ENCODE results near the gene PTPRG. TPM values are rescaled to one million over a fixed set of nuclear protein-coding genes. Genes with fewer than 3 reads are reported as not detected.
A peak's percentile ranks its signal among the peaks of the same experiment; 100 is the strongest.

Gene PTPRG
- total RNA-seq, 1 donor = 148 TPM

GRCh38 chr3:61650276-61650675 lies 88.9 kb downstream of the PTPRG start:
- peak; percentile 72 for DNase-seq (ENCODE audit: insufficient read length, low spot score, missing footprints)
- no peaks in the 10 kb centered on the region for H3K36me3 ChIP-seq (ENCODE audit: insufficient read depth, low read length)
- peaks cover 25% of the 10 kb centered on the region for H4K20me1 ChIP-seq (ENCODE audit: insufficient read depth, low read length)
- H2AFZ ChIP-seq (ENCODE audit: low read length) = no peak overlapping the region
- H3K79me2 ChIP-seq (ENCODE audit: insufficient read depth, low read length) = peaks cover 46% of the 10 kb centered on the region
- no peaks in the 10 kb centered on the region for H3K4me1 ChIP-seq (ENCODE audit: insufficient read depth, low read length)
- no peak overlapping the region for H3K4me3 ChIP-seq (ENCODE audit: insufficient read depth, low read length)
- H3K27ac ChIP-seq (ENCODE audit: low read depth, low read length) = no peak overlapping the region
- H3K9me3 ChIP-seq (ENCODE audit: low read depth, low read length) = no peaks in the 10 kb centered on the region
- no peaks in the 10 kb centered on the region for H3K27me3 ChIP-seq (ENCODE audit: insufficient read depth, low read length)
- H3K4me2 ChIP-seq (ENCODE audit: insufficient read depth, low read length) = peak overlapping the region; percentile 22
- no peak for TF ChIP-seq CTCF (IDR thresholded peaks at IDR 0.05; ENCODE audit: extremely low read depth, low read depth, low read length)

GRCh38 chr3:61650719-61651410 lies 89.5 kb downstream of the PTPRG start:
- H3K27me3 ChIP-seq (ENCODE audit: insufficient read depth, low read length) = no peaks in the 10 kb centered on the region
- peak overlapping the region; percentile 22 for H3K4me2 ChIP-seq (ENCODE audit: insufficient read depth, low read length)
- H4K20me1 ChIP-seq (ENCODE audit: insufficient read depth, low read length) = peaks cover 29% of the 10 kb centered on the region
- no peaks in the 10 kb centered on the region for H3K9me3 ChIP-seq (ENCODE audit: low read depth, low read length)
- no peak for TF ChIP-seq CTCF (IDR thresholded peaks at IDR 0.05; ENCODE audit: extremely low read depth, low read depth, low read length)
- no peak for DNase-seq (ENCODE audit: insufficient read length, low spot score, missing footprints)
- H3K4me3 ChIP-seq (ENCODE audit: insufficient read depth, low read length) = no peak overlapping the region
- no peaks in the 10 kb centered on the region for H3K4me1 ChIP-seq (ENCODE audit: insufficient read depth, low read length)
- no peak overlapping the region for H2AFZ ChIP-seq (ENCODE audit: low read length)
- peaks cover 41% of the 10 kb centered on the region for H3K79me2 ChIP-seq (ENCODE audit: insufficient read depth, low read length)
- no peaks in the 10 kb centered on the region for H3K36me3 ChIP-seq (ENCODE audit: insufficient read depth, low read length)
- no peak overlapping the region for H3K27ac ChIP-seq (ENCODE audit: low read depth, low read length)

- peaks cover 49% of the 10 kb centered on the region for H3K79me2 ChIP-seq (ENCODE audit: insufficient read depth, low read length)
- DNase-seq (ENCODE audit: insufficient read length, low spot score, missing footprints) = no peak
- TF ChIP-seq CTCF (IDR thresholded peaks at IDR 0.05; ENCODE audit: extremely low read depth, low read depth, low read length) = no peak
Measured at GRCh38 chr3:61657689-61658088, 96.3 kb downstream of the PTPRG start.

GRCh38 chr3:61662861-61663260 lies 101.5 kb downstream of the PTPRG start:
- no peaks in the 10 kb centered on the region for H3K9me3 ChIP-seq (ENCODE audit: low read depth, low read length)
- H3K79me2 ChIP-seq (ENCODE audit: insufficient read depth, low read length) = peaks cover 38% of the 10 kb centered on the region
- H3K36me3 ChIP-seq (ENCODE audit: insufficient read depth, low read length) = no peaks in the 10 kb centered on the region
- H3K27ac ChIP-seq (ENCODE audit: low read depth, low read length) = no peak overlapping the region
- H3K4me2 ChIP-seq (ENCODE audit: insufficient read depth, low read length) = no peak overlapping the region
- DNase-seq (ENCODE audit: insufficient read length, low spot score, missing footprints) = no peak
- no peak overlapping the region for H3K4me3 ChIP-seq (ENCODE audit: insufficient read depth, low read length)
- H3K4me1 ChIP-seq (ENCODE audit: insufficient read depth, low read length) = peaks cover 22% of the 10 kb centered on the region
- H2AFZ ChIP-seq (ENCODE audit: low read length) = no peak overlapping the region
- TF ChIP-seq CTCF (IDR thresholded peaks at IDR 0.05; ENCODE audit: extremely low read depth, low read depth, low read length) = no peak
- H4K20me1 ChIP-seq (ENCODE audit: insufficient read depth, low read length) = peaks cover 17% of the 10 kb centered on the region
- no peaks in the 10 kb centered on the region for H3K27me3 ChIP-seq (ENCODE audit: insufficient read depth, low read length)

More at GRCh38 chr3:61657689-61658088, 96.3 kb downstream of the PTPRG start:
- H3K36me3 ChIP-seq (ENCODE audit: insufficient read depth, low read length) = no peaks in the 10 kb centered on the region
- H3K4me3 ChIP-seq (ENCODE audit: insufficient read depth, low read length) = no peak overlapping the region
- no peak overlapping the region for H3K4me2 ChIP-seq (ENCODE audit: insufficient read depth, low read length)
- H4K20me1 ChIP-seq (ENCODE audit: insufficient read depth, low read length) = peaks cover 22% of the 10 kb centered on the region
- H3K27ac ChIP-seq (ENCODE audit: low read depth, low read length) = no peak overlapping the region
- H3K27me3 ChIP-seq (ENCODE audit: insufficient read depth, low read length) = no peaks in the 10 kb centered on the region
- no peak overlapping the region for H2AFZ ChIP-seq (ENCODE audit: low read length)
- H3K9me3 ChIP-seq (ENCODE audit: low read depth, low read length) = no peaks in the 10 kb centered on the region
- peaks cover 5% of the 10 kb centered on the region for H3K4me1 ChIP-seq (ENCODE audit: insufficient read depth, low read length)

All from osteoblast (primary cell).